CD4-positive, alpha-beta T cell treated with Interleukin-12 subunit alpha and Interleukin-12 subunit beta, for 1 hour (primary cell): Measurements from ENCODE around the gene ZNF512B.

Experiments
- DNase-seq: peaks from one replicate; pipeline ENCODE4 v3.0.0-alpha.2; 2020

Gene ZNF512B

DNA sequence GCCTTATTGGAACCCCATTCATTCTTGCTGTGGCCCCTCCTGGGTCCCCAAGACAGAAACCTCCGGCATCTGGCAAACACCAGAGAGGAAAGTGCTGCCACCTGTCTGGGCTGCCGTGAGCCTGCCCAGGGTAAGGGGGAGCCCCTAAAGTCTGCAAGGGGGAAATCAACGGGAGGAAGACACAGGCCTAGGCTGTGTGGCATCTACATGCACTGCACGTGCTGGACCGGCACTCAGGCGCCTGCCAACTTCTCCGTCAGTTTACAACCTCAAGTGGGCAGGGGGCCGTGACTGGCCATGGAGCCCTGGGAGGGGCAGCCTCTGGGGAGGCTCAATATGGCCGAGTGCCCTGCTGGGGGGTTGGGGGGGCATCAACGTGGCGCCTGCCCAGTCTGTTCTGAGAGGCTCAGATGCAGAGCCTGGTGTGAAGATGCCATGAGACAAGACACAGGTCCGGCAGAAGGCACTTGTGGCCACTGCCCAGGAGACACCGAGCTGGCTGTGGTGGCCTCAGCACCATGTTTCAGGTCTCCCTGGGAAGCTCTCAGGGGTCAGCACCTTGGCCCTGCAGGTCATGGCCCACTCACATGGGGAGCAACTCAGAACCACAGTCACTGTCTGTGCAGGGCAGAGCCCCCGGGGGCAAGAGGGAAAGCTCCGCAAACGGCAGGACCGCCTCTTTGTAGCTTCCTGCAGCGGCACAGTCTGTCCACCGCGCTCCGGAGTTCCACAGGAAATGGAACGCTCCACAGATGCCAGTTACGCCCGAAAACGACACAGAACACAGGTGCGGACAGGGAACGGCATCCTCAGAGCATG lies 21.9 kb downstream of the ZNF512B start:
- DNase-seq, result peak; percentile 33

DNA sequence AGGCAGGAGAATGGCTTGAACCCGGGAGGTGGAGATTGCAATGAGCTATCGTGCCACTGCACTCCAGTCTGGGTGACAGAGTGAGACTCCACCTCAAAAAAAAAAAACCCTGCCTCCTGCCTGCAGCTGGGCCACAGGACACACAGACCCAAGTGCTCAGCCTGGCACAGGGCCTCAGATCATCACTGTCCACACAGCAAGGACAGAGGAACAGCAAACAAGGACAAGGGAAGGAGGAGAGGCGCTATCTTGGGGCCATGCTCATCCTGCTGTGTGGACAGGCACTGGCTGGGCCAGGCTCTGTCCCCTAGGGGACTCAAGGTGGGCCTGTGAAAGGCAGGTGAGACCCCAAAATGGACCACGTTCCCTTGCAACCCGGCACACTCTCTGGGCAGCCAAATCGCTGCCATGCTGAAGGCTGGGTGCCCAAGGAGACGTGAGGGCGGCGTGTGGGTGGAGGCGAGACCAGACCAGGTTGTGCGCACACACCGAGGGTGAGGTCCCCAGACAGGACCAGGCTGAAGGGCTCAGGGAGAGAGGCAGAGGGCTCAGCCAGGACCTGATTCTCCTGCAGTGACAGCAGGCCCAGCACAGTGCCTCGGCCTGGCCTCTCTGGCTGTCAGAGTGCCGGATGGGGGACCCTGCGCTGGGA lies 22.6 kb downstream of the ZNF512B start:
- DNase-seq, result no peak

DNA sequence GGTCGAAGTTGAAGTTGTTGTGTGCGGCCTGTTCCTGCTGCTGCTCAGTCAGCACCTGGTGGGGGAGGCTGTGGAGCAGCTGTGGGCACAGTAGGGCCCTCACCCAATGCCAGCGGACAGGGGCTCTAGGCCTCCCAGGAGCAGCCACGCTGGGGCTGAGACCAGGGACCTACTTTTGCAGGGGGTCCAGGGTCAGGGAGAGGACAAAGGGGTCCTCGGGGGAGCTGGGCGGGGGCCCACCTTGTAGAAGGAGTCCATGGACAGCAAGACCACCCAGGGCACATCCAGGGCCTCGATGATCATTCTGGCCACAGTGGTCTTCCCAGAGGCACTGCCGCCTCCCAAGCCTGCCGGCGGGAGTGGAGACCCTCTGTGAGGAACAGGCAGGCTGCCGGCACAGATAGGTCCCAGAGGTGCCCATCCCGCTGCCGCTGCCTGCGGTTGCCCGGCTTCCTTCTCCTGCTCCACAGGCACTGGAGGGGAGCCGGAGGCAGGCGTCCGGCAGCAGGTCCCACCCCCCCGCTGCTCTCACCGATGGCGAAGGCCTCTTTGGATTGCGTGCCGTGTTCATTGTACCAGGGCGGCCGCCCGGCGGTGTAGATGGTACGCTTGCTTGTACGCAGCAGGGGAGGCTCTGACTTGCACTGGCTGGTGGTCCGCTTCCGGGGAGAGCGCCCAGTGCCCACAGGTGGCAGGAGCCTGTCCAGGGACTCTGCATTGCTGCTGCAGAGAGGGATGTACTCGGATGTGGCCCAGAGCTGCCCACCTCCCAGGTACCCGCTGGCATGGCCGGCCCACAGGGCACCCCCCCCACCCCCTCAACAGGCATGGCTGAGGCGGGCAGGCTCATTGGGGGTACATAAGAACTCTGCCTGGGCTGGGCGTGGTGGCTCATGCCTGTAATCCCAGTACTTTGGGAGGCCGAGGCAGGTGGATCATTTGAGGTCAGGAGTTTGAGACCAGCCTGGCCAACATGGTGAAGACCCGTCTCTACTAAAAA lies 23.5 kb downstream of the ZNF512B start:
- no peak for DNase-seq

DNA sequence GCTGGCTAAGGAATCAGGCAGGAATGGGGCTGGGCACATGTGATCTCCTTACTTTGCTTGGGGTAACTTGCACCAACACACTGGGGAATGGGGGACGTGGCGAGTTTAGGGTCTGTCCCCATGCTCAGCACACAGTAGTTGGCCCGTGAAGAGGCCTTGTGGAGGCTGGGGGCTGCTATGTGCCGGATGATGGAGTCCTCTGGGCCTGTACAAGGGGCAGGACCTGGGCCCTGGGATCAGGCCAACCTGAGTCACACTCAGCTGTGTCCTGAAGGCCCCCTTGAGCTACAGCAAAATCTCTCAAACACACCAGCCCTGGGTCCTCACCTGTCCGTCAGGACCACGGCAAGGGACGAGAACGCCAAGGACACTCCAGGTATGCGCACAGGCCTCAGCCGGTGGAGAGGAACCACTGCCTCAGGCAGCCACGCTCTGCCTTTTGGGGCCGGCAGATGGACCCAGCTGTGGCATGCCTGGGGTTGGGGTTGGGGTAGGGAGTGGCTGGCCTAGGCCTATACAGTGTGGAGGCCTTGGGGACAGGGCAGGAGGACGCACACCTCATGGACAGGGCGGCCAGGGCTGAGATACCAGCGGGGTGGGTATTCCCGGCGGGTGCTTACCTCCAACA lies 24.6 kb downstream of the ZNF512B start:
- no peak for DNase-seq

DNA sequence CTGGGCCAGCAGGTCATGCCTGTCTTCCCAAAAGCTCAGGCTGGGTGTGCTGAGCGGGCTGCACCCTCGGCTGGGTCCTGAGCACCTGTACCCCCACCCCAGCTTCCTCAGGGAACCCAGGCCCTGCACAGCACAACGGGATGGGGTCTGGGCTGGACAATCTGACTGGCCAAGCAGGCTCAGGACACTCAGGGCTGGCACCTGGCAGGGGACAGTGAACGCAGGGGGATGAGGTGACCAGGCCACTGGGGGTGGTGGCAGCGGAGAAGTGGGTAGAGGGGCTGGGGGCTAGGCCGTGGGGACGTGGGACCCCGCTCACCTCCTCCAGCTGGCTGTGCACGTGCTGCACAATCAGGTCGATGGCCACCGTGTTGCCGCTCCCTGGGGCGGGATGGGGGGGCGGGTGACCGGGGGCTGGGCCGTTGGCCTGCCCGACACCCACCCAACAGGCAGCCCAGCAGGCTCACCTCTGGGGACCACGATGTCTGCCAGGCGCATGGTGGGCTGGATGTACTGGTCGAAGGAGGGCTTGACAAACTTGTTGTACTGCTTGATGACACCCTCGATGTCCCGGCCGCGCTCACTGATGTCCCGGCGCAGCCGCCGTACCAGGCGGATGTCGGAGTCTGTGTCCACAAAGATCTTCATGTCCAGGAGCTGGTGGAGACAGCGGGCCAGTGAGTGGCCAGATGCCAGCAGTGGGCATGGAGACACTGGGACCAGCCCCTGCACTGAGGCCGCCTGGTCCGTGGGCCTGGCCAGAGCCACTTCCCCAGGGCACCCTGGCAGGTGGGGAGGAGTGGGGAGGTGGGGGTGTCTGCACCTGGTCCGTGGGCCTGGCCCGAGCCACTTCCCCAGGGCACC lies 25.4 kb downstream of the ZNF512B start:
- no peak for DNase-seq

DNA sequence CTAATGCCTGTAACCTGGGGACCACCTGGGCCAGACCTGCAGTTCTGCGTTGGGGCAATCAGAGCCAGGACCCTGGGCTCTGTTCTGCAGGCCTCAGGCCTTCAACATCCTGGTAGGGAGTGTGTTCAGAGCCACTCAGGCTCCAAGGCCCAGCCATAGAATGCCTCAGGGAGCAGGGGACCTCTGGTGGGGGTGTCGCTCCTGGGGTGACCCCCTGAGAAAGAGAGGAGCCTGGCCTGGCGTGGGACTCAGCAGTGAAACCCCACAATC lies 26.0 kb downstream of the ZNF512B start:
- DNase-seq, result no peak

DNA sequence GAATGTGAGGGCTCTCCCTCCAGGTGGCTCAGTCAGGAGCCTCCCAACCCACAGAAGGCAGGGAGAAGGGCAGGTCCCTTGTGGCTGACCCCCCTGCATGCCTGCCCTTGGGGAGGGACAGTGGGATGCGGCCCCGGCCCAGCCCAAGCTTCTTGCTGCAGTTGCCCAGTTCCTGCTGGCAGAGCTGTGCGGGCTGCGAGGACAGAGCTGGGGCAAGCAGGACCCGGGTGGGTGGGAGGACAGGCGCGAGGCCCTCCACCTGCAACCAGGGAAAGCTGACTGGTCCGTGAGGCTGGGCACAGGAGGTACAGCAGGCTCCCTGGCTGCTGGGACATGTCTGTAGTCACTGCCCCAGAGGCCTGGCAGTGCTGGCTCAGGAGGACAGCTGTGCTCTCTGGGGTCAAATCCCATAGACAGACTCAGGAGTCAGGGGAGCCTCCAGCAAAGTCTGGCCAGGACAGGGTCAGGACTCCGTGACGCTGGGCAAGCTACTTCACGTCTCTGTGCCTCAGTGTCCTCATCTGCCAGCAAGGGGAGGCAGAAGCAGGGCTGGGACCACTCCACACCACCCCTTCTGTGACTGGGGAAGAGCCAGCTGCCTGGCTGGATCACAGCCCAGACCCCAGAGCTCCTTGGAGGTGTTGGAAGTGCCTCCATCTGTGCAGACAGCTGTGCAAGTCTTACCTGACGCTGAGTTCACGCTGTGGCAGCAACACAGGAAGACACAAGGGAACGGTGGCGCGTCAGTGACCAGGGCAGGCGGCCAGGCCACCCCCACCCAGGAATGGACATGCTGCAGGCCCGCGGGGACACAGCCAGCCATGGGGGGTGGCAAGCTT lies 26.5 kb downstream of the ZNF512B start:
- no peak for DNase-seq

DNA sequence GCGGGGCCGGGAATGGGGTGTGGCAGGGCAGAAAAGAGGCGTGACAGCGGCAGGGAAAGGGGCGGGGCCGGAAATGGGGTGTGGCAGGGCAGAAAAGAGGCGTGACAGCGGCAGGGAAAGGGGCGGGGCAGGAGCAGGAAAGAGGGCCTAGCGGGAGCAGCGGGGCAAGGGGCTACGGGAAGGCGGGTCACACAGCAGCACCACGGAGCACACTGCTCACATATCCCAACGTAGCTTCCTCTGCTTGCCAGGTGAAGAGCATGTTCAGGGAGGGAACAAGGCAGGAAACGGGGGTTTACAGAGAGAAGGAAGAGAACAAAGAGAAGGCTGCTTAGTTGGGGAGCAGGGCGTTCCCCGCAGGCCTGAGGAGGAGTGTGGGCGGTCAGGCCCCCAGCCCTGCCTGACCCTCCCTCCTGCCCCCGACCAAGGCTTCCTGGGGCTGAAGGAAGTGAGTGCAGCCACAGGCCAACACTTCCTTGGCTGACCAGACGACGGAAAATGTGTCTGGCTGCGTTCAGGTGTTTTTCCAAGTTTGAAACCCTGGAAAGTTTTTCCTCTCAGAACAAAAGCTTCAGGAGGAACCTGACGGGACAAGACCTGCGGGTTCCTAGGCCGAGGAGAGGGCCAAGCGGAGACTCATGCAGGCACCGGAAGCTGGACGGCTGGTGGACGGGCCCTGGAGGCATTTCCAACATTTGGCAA lies 27.3 kb downstream of the ZNF512B start:
- DNase-seq, result peak; percentile 42

DNA sequence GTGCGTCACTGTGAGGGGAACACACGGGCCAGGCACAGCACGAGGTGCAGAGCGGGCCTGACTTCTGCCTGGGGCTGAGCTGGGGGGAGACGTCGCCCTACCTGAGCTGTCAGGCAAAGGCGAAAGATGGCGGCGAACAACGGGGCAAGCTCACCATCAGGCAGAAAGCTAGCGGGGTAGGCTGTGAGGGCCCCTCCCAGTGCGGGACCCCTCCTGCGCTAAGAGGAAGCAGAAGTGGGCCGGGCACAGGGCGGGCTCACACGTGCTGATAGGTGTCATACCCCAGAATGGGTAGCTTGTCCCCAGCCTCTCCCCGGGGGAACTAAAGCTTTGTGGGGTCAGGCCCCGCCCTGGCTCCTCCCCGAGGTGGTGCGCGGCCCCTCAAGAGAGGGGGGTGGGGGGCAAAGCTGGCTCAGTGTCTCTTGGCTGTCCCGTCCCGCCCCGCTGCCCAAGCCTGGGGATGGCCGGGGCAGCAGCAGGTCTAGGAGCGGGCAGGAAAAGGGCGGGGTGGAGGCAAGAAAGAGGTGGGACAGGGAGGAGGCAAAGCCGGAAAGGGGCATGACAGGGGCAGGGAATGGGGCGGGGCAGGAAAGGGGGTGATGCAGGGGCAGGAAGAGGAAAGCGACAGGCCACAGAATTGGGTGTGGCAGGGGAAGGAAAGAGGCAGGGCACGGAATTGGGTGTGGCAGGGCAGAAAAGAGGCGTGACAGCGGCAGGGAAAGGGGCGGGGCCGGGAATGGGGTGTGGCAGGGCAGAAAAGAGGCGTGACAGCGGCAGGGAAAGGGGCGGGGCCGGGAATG lies 28.2 kb downstream of the ZNF512B start:
- peak; percentile 86 for DNase-seq

DNA sequence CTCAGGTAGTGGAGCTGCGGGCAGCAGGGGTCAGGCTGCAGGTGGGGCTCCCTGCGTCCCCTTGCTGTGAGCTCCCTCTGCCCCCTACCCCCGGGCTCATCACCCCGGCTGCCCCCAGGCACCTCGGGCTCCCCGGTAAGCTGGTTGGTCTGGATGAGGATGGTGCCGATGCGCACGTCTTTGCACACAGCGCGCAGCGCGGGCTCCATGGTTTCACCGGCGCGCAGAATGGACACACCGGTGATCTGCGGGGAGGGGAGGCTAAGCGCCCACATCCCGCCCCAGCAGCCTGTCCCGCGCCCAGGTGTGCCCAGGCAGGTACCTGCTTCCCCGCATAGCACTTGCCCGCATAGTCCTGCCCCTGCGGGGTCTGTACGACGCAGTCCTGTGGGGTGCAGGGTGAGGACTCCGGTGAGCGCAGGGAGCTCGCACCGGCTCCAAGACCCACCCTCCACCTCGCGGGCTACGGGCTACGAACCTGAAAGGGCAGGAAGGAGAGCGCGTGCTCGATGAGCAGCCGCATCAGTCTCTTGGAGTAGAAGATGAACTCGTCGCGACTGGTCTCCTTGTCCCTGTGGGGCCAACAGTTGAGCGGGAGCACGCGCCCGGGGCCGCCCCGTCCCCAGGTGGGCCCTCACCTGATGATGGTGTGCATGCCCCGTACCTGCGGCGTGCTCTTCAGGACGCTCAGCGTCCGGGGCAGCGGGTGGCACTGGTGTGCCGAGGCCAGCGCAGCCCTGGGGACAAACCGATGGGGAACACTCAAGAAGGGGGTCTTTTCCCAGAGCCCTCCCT lies 29.1 kb downstream of the ZNF512B start:
- DNase-seq, result no peak

DNA sequence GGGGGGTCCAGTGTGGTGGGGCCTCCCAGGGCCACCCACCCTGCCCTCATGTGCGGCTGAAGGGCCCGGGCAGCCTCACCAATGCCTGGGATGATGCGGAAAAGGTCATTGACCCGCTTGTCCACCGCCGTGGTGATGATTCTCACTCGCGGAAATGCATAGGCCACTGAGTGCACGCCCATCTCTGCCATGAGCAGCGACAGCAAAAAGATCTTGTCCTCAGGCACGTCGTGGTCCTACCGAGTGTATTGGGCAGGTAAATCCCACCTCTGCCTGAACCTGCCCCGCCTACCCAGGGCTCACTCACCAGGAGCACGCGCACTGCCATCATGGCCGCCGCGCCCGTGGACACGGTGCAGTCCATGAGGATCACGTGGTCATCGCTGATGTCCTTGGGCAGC lies 29.7 kb downstream of the ZNF512B start:
- DNase-seq, result no peak

DNA sequence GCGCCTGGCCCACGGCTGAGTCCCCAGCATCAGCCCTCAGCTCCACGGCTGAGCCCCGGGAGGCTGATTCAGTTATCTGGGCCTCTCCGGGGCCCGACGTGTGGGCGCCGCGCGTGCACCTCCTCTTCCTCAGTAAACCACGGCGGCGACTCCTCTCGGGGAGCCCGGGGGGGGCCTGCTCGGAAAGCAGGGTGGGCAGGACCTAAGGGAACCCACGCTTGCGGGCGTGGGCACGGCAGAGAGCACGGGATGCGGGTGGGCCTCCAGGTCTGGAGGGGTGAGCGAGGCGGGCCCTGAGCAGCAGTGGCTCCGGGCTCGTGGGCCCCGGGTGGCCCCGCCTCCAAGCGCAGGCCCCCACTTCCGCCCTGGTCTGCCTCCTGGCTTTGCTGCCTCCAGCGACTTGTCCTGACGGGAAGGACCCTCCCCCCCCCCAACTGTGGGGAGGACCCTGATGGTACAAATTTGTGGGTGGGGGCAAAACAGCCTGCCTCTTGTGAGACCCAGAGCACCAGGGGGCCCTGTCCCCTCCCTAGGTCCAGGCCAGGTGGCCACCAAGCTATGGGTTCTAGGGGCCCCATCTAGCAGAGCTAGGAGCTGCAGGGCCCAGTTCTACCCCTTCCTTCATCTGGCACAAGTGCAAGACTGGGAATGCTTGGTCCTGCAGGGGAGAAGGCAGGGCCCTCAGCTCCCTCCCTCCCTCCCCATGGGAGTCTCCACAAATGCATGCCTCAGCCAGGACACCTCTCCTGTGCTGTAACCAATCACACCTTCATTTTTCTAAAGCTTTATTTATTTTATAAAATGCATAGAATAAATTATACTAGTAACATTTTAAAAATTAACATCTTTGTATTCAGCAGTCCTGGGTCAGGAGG lies 30.4 kb downstream of the ZNF512B start:
- no peak for DNase-seq

DNA sequence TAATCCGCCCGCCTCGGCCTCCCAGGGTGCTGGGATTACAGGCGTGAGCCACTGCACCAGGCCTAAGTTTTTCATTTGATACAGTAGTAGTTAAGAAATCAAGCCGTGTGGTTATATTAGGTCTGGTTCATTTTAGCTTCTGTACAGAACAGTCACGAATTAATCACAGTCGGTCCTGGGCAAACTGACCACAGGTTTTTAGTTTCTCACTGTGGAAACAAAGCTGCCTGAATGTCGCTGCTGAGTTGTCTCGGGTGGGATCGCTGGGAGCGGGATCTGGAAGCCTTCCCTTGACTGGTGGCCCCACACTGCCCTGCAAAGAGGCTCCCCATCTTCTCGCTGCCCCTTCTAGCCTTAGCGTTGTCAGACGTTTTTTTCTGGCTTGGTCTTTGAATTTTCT lies 32.1 kb downstream of the ZNF512B start:
- no peak for DNase-seq

DNA sequence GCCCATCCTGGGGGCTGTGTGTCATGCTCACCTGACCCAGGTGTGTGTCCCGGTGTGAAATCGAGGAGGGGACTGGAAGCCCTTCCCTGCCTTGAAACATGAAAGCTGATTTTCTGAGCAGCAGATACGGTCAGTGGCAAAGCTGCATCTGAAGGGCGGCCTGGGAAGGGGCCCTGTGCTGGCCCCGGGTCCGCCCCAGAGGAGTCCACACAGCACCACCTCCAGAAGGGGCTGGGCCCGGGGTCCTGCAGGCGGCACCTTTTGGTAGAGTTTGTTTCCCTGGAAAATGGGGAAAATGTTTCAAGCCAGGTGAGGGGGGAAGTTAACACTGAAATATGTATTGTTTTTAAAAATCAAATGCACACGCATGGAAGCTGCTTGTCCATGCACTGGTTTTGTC lies 34.3 kb downstream of the ZNF512B start:
- DNase-seq, result no peak

DNA sequence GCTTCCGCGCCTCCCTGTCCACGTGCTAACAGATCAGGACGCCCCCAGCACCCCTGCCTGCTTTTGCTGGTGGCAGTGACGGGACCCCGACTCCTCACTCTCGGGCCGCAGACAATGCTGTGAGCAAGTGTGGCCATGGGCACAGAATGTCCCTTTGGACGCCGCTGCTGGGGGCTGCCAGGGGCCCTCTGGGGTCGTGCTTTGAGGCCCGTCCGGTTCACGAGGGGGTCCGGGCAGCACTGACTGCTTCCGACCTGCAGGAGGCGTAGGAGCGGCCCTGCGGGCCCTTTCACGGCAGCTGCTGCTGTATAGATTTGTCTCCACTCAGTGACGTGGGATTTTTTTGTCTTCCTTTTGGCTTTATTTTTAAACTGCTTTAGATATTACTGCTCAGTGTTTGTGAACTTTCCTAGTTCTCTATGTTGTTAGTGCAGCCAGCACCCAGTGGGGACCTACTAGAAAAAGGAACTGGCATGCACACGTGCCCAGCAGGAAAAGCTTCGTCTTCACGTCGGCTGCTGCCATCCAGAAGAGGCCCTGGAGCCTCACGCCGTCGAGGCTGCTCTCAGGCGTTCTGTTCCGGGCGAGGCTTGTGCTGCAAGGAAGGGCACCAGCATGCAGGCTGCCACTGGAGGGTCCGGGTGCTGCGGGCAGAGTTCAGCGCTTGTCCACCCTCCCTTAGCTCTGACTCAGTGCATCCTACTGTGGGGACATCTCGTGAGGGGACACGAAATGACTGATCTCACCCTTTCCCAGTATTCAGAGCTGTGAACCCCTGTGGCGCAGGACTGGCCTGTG lies 35.3 kb downstream of the ZNF512B start:
- DNase-seq, result no peak

DNA sequence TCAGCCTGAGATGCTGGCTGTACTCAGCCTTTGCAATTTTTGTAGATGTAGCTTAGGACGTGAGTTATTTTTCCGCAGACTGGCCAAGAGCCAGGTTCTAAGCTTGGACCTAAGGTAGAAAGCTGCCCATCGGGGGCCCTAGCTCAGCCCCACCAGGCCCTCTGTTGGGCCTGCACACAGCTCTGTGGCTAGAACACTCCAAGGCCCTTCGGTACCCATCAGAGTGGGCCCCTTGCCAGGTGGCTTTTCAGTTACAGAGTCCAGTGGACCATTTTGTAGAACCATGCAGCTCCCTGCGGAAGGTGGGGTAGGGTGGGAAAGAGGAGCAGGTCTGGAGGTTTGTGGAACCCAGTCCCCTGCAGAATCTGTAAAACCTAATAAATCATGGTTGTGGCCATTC lies 36.1 kb downstream of the ZNF512B start:
- no peak for DNase-seq

DNA sequence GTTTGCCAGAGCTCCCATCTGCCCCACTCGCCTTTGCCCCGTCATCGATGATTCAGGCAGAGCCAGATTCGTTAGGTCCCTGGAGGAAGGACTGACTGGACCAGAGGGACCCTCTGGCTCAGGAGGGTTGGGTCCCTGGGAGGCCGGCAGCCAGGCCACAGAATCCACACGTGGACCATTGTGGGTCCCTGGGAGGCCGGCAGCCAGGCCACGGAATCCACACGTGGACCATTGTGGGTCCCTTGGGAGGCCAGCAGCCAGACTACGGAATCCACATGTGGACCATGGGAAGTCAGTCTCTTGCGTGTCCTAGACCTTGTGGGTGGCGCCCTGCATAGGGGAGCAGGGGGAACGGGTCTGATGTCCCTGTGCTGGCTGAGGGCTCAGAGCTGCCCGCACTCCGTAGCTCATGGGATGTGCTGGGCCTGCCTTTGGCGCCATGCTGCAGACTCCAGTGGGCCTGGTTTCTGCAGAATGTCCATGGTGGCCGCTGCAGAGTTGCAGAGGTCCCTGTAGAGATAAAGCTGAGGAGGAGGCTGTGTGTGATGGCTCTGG lies 37.0 kb downstream of the ZNF512B start:
- DNase-seq, result no peak
